ENCODE measurements around the gene WDR59. TPM values are rescaled to one million over a fixed set of nuclear protein-coding genes. Genes with fewer than 3 reads are reported as not detected.

WDR59 gene
- total and polyA plus RNA-seq, 2 donors (not counting 3 experiments of a cell fraction or from before 2014, with no cell fraction given), result 51.1 to 60.0 TPM

GRCh38 chr16:74892574-74893461 lies 92.1 kb downstream of the WDR59 start:
- no peak overlapping the region for H3K27ac ChIP-seq (ENCODE audit: insufficient read depth, low read depth, low read length)
- peaks cover 4% of the 10 kb centered on the region for H3K4me1 ChIP-seq (ENCODE audit: control insufficient read depth, extremely low read depth, insufficient read depth, low read length)
- no peak overlapping the region for H2AFZ ChIP-seq (ENCODE audit: low read depth, low read length)
- H3K9me3 ChIP-seq (replicated peaks; ENCODE audit: control insufficient read depth, insufficient read depth, low read length), result no peaks in the 10 kb centered on the region
- dilution Hi-C loops (cut with MboI; ENCODE audit: extremely low pct_ligation_motif_present, low sequenced_read_pairs) (no loop called here), intact Hi-C loops (cut with micrococcal nuclease) (no loop called here)
- no peak overlapping the region for H3K4me2 ChIP-seq (ENCODE audit: insufficient read depth, low read length)
- H3K36me3 ChIP-seq (ENCODE audit: control insufficient read depth in 2 of 2, extremely low read depth in 1 of 2, insufficient read depth in 2 of 2, low read length in 2 of 2), result peaks cover 2 to 18% of the 10 kb centered on the region in 2 experiments
- no peaks in the 10 kb centered on the region for H4K20me1 ChIP-seq (replicated peaks; ENCODE audit: control insufficient read depth, extremely low read depth, insufficient read depth, low read length)
- CTCF ChIA-PET, result interaction anchor here (0.6 to 1.0 kb wide), 3 partner anchors 11 to 73 kb away, joined by 3 to 4 read pairs (median 4); no protein-coding TSS in a partner anchor
- H3K27me3 ChIP-seq (ENCODE audit: control insufficient read depth in 2 of 2, insufficient read depth in 2 of 2, low read length in 2 of 2), result no peaks in the 10 kb centered on the region
- H3K9ac ChIP-seq (replicated peaks; ENCODE audit: extremely low read depth, insufficient read depth, low read length), result no peak overlapping the region
- H3K4me3 ChIP-seq (replicated peaks in 1 of 3; ENCODE audit: insufficient read depth in 1 of 3, low read depth in 1 of 3, low read length in 3 of 3), result no peak overlapping the region
- DNase-seq (ENCODE audit: low read depth, low spot score) (no peak), FAIRE-seq (no peak)
- TF ChIP-seq CTCF (IDR thresholded peaks at IDR 0.05; ENCODE audit: extremely low read depth in 1 of 2, insufficient read depth in 1 of 2, low read depth in 1 of 2, low read length in 2 of 2) (no peak), JUN (IDR thresholded peaks at IDR 0.05; ENCODE audit: borderline replicate concordance, insufficient read depth, insufficient read length, low read depth) (no peak), MYC (IDR thresholded peaks at IDR 0.05; ENCODE audit: low read depth, low read length) (no peak), FOS (IDR thresholded peaks at IDR 0.05; ENCODE audit: borderline replicate concordance, insufficient read depth, low read length) (no peak), EZH2 (IDR thresholded peaks at IDR 0.05; ENCODE audit: borderline replicate concordance, low read depth, low read length, severe bottlenecking) (no peak), POLR2A (IDR thresholded peaks at IDR 0.05; ENCODE audit: low read depth, low read length) (no peak), MAX (IDR thresholded peaks at IDR 0.05; ENCODE audit: insufficient read depth, insufficient read length) (no peak), POLR2AphosphoS5 (IDR thresholded peaks at IDR 0.05; ENCODE audit: insufficient read depth, low read depth, low read length) (no peak), GATA2 (IDR thresholded peaks at IDR 0.05; ENCODE audit: insufficient read depth, insufficient read length, low read depth, low read length) (no peak)
- no peaks in the 10 kb centered on the region for H3K9me1 ChIP-seq (replicated peaks; ENCODE audit: control insufficient read depth, extremely low read depth, insufficient read depth, low read length)
- POLR2A ChIA-PET, result no interaction called here
- H3K79me2 ChIP-seq (ENCODE audit: control insufficient read depth, insufficient read depth, low read length), result no peaks in the 10 kb centered on the region
- BruUV-seq (replicated peaks), result no TSS peak
